ENCODE measurements around the gene CFAP97D1. TPM values are rescaled to one million over a fixed set of nuclear protein-coding genes. Genes with fewer than 3 reads are reported as not detected.

The CFAP97D1 gene
- total and polyA plus RNA-seq, 4 donors = 0.01 to 0.06 (median 0.02) TPM; not detected in 1

- DNase-seq = no peak
- Histone ChIP-seq H3K4me3 (no peak overlapping the region), H3K27ac (ENCODE audit: low read depth in 1 of 2, low read length in 1 of 2) (no peak overlapping the region), H3K27me3 (ENCODE audit: control insufficient read depth in 3 of 3, insufficient read depth in 3 of 3, low read length in 2 of 3) (peaks cover 0 to 19% (median 7%) of the 10 kb centered on the region in 3 donors), H3K9me3 (ENCODE audit: control insufficient read depth in 4 of 4, insufficient read depth in 3 of 4, low read length in 3 of 4) (no peaks in the 10 kb centered on the region), H3K4me1 (ENCODE audit: control insufficient read depth in 5 of 5, insufficient read depth in 5 of 5, low read length in 5 of 5) (peaks cover 0 to 4% (median 4%) of the 10 kb centered on the region in 5 donors), H3K9ac (ENCODE audit: insufficient read depth in 1 of 2, low read length in 2 of 2) (no peak overlapping the region), H3K36me3 (ENCODE audit: control insufficient read depth in 4 of 4, insufficient read depth in 4 of 4, low read length in 4 of 4) (no peaks in the 10 kb centered on the region)
- TF ChIP-seq CTCF (IDR thresholded peaks at IDR 0.05; ENCODE audit: control extremely low read depth, extremely low read depth) = no peak
- 69 to 80% methylated on average over 2 of the region's 2 CpGs for WGBS, 2 donors
- ATAC-seq (ENCODE audit: insufficient read depth, low FRiP score) = no peak
These were observed 3.8 kb downstream of the CFAP97D1 start for GRCh38 chr17:43784068-43784467.

GRCh38 chr17:43784628-43785101 lies 4.4 kb downstream of the CFAP97D1 start:
- H3K4me3 ChIP-seq = no peak overlapping the region
- H3K4me1 ChIP-seq (ENCODE audit: control insufficient read depth in 5 of 5, insufficient read depth in 5 of 5, low read length in 5 of 5) = peaks cover 0 to 1% (median 0%) of the 10 kb centered on the region in 5 donors
- H3K36me3 ChIP-seq (ENCODE audit: control insufficient read depth in 4 of 4, insufficient read depth in 4 of 4, low read length in 4 of 4) = no peaks in the 10 kb centered on the region
- H3K27ac ChIP-seq (ENCODE audit: low read depth in 1 of 2, low read length in 1 of 2) = no peak overlapping the region
- DNase-seq (no peak), ATAC-seq (ENCODE audit: insufficient read depth, low FRiP score) (no peak)
- no peak for TF ChIP-seq CTCF (IDR thresholded peaks at IDR 0.05; ENCODE audit: control extremely low read depth, extremely low read depth)
- no peaks in the 10 kb centered on the region for H3K9me3 ChIP-seq (ENCODE audit: control insufficient read depth in 4 of 4, insufficient read depth in 3 of 4, low read length in 3 of 4)
- 72 to 82% methylated on average over 5 of the region's 5 CpGs for WGBS, 2 donors
- no peak overlapping the region for H3K9ac ChIP-seq (ENCODE audit: insufficient read depth in 1 of 2, low read length in 2 of 2)
- H3K27me3 ChIP-seq (ENCODE audit: control insufficient read depth in 3 of 3, insufficient read depth in 3 of 3, low read length in 2 of 3) = peaks cover 0 to 15% (median 7%) of the 10 kb centered on the region in 3 donors

- H3K4me1 ChIP-seq (ENCODE audit: control insufficient read depth in 5 of 5, insufficient read depth in 5 of 5, low read length in 5 of 5) = no peaks in the 10 kb centered on the region
- no peak overlapping the region for H3K4me3 ChIP-seq
- peaks cover 0 to 3% (median 2%) of the 10 kb centered on the region in 3 donors for H3K27me3 ChIP-seq (ENCODE audit: control insufficient read depth in 3 of 3, insufficient read depth in 3 of 3, low read length in 2 of 3)
- H3K27ac ChIP-seq (ENCODE audit: low read depth in 1 of 2, low read length in 1 of 2) = no peak overlapping the region
- 60 to 68% methylated on average over 2 of the region's 2 CpGs for WGBS, 2 donors
- DNase-seq (no peak), ATAC-seq (ENCODE audit: insufficient read depth, low FRiP score) (no peak)
- no peak overlapping the region for H3K9ac ChIP-seq (ENCODE audit: insufficient read depth in 1 of 2, low read length in 2 of 2)
- no peaks in the 10 kb centered on the region for H3K36me3 ChIP-seq (ENCODE audit: control insufficient read depth in 4 of 4, insufficient read depth in 4 of 4, low read length in 4 of 4)
- no peak for TF ChIP-seq CTCF (IDR thresholded peaks at IDR 0.05; ENCODE audit: control extremely low read depth, extremely low read depth)
- no peaks in the 10 kb centered on the region for H3K9me3 ChIP-seq (ENCODE audit: control insufficient read depth in 4 of 4, insufficient read depth in 3 of 4, low read length in 3 of 4)
These were observed 7.5 kb downstream of the CFAP97D1 start for GRCh38 chr17:43787728-43788127.

GRCh38 chr17:43788540-43788939 lies 8.3 kb downstream of the CFAP97D1 start:
- Histone ChIP-seq H3K9me3 (ENCODE audit: control insufficient read depth in 4 of 4, insufficient read depth in 3 of 4, low read length in 3 of 4) (no peaks in the 10 kb centered on the region), H3K9ac (ENCODE audit: insufficient read depth in 1 of 2, low read length in 2 of 2) (no peak overlapping the region), H3K27ac (ENCODE audit: low read depth in 1 of 2, low read length in 1 of 2) (no peak overlapping the region), H3K36me3 (ENCODE audit: control insufficient read depth in 4 of 4, insufficient read depth in 4 of 4, low read length in 4 of 4) (no peaks in the 10 kb centered on the region), H3K27me3 (ENCODE audit: control insufficient read depth in 3 of 3, insufficient read depth in 3 of 3, low read length in 2 of 3) (peaks cover 0 to 3% (median 2%) of the 10 kb centered on the region in 3 donors), H3K4me3 (no peak overlapping the region), H3K4me1 (ENCODE audit: control insufficient read depth in 5 of 5, insufficient read depth in 5 of 5, low read length in 5 of 5) (no peaks in the 10 kb centered on the region)
- WGBS, 2 donors = 81 to 86% methylated on average over 5 of the region's 5 CpGs
- DNase-seq = no peak
- no peak for TF ChIP-seq CTCF (IDR thresholded peaks at IDR 0.05; ENCODE audit: control extremely low read depth, extremely low read depth)
- no peak for ATAC-seq (ENCODE audit: insufficient read depth, low FRiP score)

All from lung (tissue), 12 donors.